Breast epithelium (tissue), 3 donors: Measurements from ENCODE around the gene DHRS12.

Experiments
- POLR2AphosphoS5 ChIP-seq, 3 donors: sonication (generic); formaldehyde crosslinking; IDR thresholded peaks; one replicate each; pipeline ENCODE4 v1.6.1; 2017; ENCODE audit warnings: antibody characterized with exemption in 3 of 3
- TF ChIP-seq, protein P1 (sequence below), 3 donors: fragments of 450-650 bp; IDR thresholded peaks; one replicate each; pipeline ENCODE4 v1.5.1; 2016 to 2017; ENCODE audit warnings: antibody characterized with exemption in 3 of 3, mild to moderate bottlenecking in 3 of 3, moderate library complexity in 3 of 3

DNA sequence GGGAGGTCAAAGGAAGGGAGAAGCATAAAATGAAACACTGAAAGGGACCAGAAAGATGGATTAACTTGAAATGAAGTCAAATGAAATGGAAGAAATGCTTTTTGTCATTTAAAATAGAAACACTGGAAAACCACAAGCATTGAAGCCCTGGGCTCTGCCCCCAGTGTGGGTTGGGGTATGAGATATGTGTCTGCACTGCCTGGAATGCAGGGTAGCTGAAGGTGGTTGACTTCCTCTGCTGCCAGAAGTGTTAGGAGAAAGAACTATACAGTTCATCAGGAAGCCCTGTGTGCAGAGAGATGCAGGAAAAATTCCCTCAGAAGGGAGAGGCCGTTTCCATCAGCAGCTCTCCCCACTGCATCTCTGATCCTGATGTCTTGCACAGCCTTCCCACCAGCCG, 69.2 kb downstream of the DHRS12 start:
- no peak for TF ChIP-seq POLR2AphosphoS5 (IDR thresholded peaks at IDR 0.05)
- TF ChIP-seq, protein P1, sequence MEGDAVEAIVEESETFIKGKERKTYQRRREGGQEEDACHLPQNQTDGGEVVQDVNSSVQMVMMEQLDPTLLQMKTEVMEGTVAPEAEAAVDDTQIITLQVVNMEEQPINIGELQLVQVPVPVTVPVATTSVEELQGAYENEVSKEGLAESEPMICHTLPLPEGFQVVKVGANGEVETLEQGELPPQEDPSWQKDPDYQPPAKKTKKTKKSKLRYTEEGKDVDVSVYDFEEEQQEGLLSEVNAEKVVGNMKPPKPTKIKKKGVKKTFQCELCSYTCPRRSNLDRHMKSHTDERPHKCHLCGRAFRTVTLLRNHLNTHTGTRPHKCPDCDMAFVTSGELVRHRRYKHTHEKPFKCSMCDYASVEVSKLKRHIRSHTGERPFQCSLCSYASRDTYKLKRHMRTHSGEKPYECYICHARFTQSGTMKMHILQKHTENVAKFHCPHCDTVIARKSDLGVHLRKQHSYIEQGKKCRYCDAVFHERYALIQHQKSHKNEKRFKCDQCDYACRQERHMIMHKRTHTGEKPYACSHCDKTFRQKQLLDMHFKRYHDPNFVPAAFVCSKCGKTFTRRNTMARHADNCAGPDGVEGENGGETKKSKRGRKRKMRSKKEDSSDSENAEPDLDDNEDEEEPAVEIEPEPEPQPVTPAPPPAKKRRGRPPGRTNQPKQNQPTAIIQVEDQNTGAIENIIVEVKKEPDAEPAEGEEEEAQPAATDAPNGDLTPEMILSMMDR (IDR thresholded peaks at IDR 0.05): no peak
